ENCODE measurements around the gene DCPS.
"Not testable (repeated sequence)": the region's sequence is repeated elsewhere in the genome, so short reads cannot be mapped to it uniquely, and the experiment has no call there.

DCPS gene

DNA sequence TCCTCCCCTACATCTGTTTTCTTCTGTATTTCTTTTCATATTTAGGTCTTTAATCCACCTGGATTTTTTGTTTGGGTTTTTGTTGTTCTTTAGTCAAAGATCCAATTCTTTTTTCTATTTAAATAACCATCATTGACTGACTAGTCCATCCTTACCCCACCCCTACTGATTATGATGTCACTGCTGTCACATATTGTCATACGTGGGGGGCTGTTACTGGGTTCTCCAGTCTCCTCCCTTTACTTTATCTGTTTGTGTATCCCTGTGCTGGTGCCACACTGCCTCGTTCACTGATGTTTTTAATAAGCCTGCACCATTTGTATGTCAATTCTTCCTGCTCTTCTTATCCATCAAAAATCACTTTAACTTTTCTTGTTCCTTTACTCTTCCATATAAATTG, 6.9 kb upstream of the DCPS start:
- ChIA-PET CTCF (interaction anchor here (0.7 to 1.3 kb wide), 2 partner anchors 13 to 14 kb away, joined by 3 read pairs; no protein-coding TSS in a partner anchor), POLR2A (no interaction called here)
- no peak overlapping the region for H3K4me3 ChIP-seq (ENCODE audit: low read depth, low read length)
- TF ChIP-seq, protein P1, sequence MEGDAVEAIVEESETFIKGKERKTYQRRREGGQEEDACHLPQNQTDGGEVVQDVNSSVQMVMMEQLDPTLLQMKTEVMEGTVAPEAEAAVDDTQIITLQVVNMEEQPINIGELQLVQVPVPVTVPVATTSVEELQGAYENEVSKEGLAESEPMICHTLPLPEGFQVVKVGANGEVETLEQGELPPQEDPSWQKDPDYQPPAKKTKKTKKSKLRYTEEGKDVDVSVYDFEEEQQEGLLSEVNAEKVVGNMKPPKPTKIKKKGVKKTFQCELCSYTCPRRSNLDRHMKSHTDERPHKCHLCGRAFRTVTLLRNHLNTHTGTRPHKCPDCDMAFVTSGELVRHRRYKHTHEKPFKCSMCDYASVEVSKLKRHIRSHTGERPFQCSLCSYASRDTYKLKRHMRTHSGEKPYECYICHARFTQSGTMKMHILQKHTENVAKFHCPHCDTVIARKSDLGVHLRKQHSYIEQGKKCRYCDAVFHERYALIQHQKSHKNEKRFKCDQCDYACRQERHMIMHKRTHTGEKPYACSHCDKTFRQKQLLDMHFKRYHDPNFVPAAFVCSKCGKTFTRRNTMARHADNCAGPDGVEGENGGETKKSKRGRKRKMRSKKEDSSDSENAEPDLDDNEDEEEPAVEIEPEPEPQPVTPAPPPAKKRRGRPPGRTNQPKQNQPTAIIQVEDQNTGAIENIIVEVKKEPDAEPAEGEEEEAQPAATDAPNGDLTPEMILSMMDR (IDR thresholded peaks at IDR 0.05; ENCODE audit: insufficient read depth, low read length, missing control alignments), result no peak
- no peak for DNase-seq (ENCODE audit: low read depth, low spot score)

DNA sequence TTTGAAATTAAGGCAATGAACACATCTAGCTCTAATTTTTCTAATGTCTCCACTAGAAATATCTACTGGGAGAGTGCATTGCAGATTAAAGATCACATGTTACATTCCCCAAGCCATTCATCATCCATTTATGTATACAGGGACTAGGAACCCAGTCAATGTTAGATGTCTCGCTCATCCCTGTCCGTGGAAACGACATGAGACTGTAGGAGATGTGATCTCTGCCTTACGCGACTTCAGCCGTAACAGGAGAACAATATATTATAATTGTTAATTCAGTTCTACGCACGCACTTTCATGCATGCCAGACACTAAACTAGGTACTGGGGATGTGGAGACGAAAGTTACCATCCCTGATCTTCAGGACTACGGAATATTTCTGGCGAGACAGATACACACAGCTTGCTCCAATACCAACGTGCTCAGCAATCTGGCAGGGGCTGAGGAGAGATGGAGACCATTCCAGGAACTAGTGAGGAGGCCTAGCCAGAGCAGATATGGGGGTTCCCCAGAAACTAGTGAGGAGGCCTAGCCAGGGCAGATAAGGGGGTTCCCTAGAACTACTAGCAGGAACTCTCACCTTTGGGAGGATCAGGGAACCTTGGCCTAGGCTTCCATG, 706 bp downstream of the DCPS start:
- TF ChIP-seq, protein P1 (IDR thresholded peaks at IDR 0.05; ENCODE audit: insufficient read depth, low read length, missing control alignments), result no peak
- H3K4me3 ChIP-seq (ENCODE audit: low read depth, low read length), result peak overlapping the region; percentile 91
- POLR2A ChIA-PET, result interaction anchor here (1.0 kb wide), 4 partner anchors 12 to 127 kb away, joined by 3 to 10 read pairs (median 4); no protein-coding TSS in a partner anchor
- CTCF ChIA-PET, result interaction anchor here (1.0 to 10.0 kb wide), 6 partner anchors 10 to 179 kb away, joined by 3 to 260 read pairs (median 3); no protein-coding TSS in a partner anchor
- no peak for DNase-seq (ENCODE audit: low read depth, low spot score)

DNA sequence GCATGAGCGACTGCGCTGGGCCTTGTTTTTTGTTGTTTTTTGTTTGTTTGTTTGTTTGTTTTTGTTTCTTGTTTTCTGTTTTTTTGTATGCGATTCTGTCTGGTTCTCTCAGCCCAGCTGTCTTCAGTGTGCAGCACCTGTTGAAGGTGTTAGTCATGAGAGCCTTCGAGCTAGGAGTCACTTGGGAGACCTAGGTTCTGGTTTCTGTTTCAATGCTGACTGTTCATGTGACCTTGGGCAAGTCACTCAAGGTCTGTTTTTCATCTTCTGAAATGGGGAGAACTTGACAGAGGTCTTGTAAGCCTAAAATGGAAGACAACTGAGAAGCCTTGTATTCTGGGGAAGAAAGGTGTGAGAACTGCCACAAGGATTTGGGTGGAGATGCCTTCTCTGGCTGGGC, 1.8 kb downstream of the DCPS start:
- no peak for DNase-seq (ENCODE audit: low read depth, low spot score)
- no peak overlapping the region for H3K4me3 ChIP-seq (ENCODE audit: low read depth, low read length)
- POLR2A ChIA-PET, result no interaction called here
- CTCF ChIA-PET, result interaction anchor here (1.1 to 10.0 kb wide), 6 partner anchors 9 to 302 kb away, joined by 3 to 260 read pairs (median 4); no protein-coding TSS in a partner anchor
- TF ChIP-seq, protein P1 (IDR thresholded peaks at IDR 0.05; ENCODE audit: insufficient read depth, low read length, missing control alignments), result no peak

DNA sequence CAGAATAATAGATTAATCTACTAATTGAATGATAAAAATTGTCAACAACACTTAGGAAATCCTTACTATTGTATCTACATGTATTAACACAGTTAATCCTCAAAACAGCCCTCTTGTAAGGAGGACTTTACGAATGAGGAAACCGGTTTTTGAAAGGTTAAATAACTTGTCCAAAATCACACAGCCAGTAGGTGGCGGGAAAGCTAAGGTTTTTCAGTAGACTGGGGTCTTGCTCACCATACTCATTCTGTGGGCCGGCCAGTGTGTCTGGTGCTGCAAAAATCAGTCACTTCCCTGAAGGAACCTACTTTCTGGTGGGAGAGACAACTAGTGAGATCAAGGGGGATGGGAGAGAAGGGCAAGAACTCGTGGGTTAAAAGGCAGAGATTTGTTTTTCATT, 3.8 kb downstream of the DCPS start:
- H3K4me3 ChIP-seq (ENCODE audit: low read depth, low read length), result no peak overlapping the region
- ChIA-PET POLR2A (no interaction called here), CTCF (interaction anchor here (0.7 to 10.0 kb wide), 14 partner anchors 8 to 176 kb away, joined by 3 to 260 read pairs (median 4); partner anchors contain the start of gene ST3GAL4)
- no peak for DNase-seq (ENCODE audit: low read depth, low spot score)
- TF ChIP-seq, protein P1 (IDR thresholded peaks at IDR 0.05; ENCODE audit: insufficient read depth, low read length, missing control alignments), result peak; percentile 54

DNA sequence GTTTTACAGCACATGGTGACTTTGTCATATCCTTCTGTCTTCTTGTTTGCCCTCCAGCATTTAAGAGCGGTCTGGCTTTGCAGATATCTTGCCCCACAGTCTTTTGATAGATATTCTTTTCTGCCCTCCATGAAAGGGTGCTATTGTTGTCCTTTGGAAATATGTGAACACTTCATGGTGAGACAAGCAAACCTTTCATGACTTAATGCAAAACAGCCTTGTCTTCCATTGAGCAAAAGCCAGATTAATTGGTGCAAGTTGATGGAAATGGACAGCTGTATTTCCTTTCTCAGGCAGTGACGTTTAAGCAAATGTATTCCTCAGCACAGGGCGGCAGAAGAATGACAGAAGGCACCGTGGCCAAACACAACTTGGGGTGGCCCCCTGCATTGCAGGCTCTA, 4.4 kb downstream of the DCPS start:
- no peak for DNase-seq (ENCODE audit: low read depth, low spot score)
- H3K4me3 ChIP-seq (ENCODE audit: low read depth, low read length), result no peak overlapping the region
- CTCF ChIA-PET, result interaction anchor here (0.9 to 10.0 kb wide), 14 partner anchors 8 to 175 kb away, joined by 3 to 260 read pairs (median 4); partner anchors contain the start of gene ST3GAL4
- TF ChIP-seq, protein P1 (IDR thresholded peaks at IDR 0.05; ENCODE audit: insufficient read depth, low read length, missing control alignments), result no peak
- POLR2A ChIA-PET, result no interaction called here

DNA sequence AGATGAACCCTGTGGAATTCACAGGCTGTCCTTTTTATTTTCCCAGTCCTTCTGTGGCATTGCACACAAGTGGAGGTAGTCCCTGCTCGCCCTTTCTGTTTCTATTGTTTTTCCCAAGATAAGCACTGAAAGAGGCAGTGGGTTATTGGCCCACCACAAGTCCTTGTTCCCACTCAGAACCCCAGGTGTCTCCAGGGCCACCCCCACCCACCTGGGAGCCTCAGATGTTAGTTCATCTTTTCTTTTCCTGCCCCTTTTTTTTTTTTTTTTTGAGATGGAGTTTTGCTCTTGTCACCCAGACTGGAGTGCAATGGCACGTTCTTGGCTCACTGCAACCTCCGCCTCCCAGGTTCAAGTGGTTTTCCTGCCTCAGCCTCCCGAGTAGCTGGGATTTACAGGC, 4.9 kb downstream of the DCPS start:
- POLR2A ChIA-PET; H3K4me3 ChIP-seq (ENCODE audit: low read depth, low read length); DNase-seq (ENCODE audit: low read depth, low spot score): not testable (repeated sequence)
- CTCF ChIA-PET, result interaction anchor here (1.3 to 10.0 kb wide), 9 partner anchors 10 to 175 kb away, joined by 3 to 260 read pairs (median 30); no protein-coding TSS in a partner anchor

All from AG04449 (cell line).